ENCODE measurements around the gene CHRM2. TPM values are rescaled to one million over a fixed set of nuclear protein-coding genes. Genes with fewer than 3 reads are reported as not detected.
"Not testable (repeated sequence)": the region's sequence is repeated elsewhere in the genome, so short reads cannot be mapped to it uniquely, and the experiment has no call there.

The CHRM2 gene
- polyA plus RNA-seq (2013) = not detected

GRCh38 chr7:136868496-136869000 lies at the start of gene CHRM2:
Gene CHRM2, plus strand, starts transcription at chr7:136868652. Its CDS starts 146,214 bp downstream, at chr7:137014866.
- ChIA-PET POLR2A (no interaction called here), CTCF (no interaction called here)
- DNase-seq = peak in 1 of 3 donors; percentile 20
- H3K9me3 ChIP-seq (ENCODE audit: control extremely low read depth in 1 of 5, control insufficient read depth in 4 of 5, insufficient read depth in 2 of 5, low read depth in 1 of 5, low read length in 4 of 5) = no peaks in the 10 kb centered on the region
- H3K27me3 ChIP-seq (replicated peaks in 2 of 5; ENCODE audit: control insufficient read depth in 4 of 5, insufficient read depth in 5 of 5, low read length in 4 of 5) = peaks cover 11 to 67% (median 41%) of the 10 kb centered on the region in 5 experiments
- no peak within 1 kb of the TSS for H3K27ac ChIP-seq (ENCODE audit: insufficient read depth in 1 of 2, low read depth in 1 of 2, low read length in 2 of 2, poor library complexity in 1 of 2, severe bottlenecking in 2 of 2)
- H3K4me3 ChIP-seq (ENCODE audit: control insufficient read depth in 1 of 7, extremely low read depth in 1 of 7, insufficient read depth in 4 of 7, low read depth in 2 of 7, low read length in 6 of 7) = peak within 1 kb of the TSS in 5 of 7 experiments; percentile 8 to 80 (median 64)
- H3K4me1 ChIP-seq (ENCODE audit: control extremely low read depth in 1 of 4, control insufficient read depth in 4 of 4, insufficient read depth in 4 of 4, low read length in 3 of 4) = peaks cover 2 to 37% (median 25%) of the 10 kb centered on the region in 4 experiments
- H3K36me3 ChIP-seq (ENCODE audit: control insufficient read depth in 4 of 4, insufficient read depth in 4 of 4, low read length in 3 of 4) = no peaks in the 10 kb centered on the region
- whole genome bisulfite sequencing (ENCODE audit: insufficient coverage) = 3% methylated on average over 22 of the region's 23 CpGs

DNA sequence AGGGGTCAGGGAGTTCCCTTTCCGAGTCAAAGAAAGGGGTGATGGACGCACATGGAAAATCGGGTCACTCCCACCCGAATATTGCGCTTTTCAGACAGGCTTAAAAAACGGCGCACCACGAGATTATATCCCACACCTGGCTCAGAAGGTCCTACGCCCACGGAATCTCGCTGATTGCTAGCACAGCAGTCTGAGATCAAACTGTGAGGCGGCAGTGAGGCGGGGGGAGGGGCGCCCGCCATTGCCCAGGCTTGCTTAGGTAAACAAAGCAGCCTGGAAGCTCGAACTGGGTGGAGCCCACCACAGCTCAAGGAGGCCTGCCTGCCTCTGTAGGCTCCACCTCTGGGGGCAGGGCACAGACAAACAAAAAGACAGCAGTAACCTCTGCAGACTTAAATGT lies 37.1 kb upstream of the CHRM2 start:
- H3K4me3 ChIP-seq (ENCODE audit: control insufficient read depth in 1 of 7, extremely low read depth in 1 of 7, insufficient read depth in 4 of 7, low read depth in 2 of 7, low read length in 6 of 7); H3K36me3 ChIP-seq (ENCODE audit: control insufficient read depth in 4 of 4, insufficient read depth in 4 of 4, low read length in 3 of 4); CTCF ChIA-PET; H3K9me3 ChIP-seq (ENCODE audit: control extremely low read depth in 1 of 5, control insufficient read depth in 4 of 5, insufficient read depth in 2 of 5, low read depth in 1 of 5, low read length in 4 of 5); H3K4me1 ChIP-seq (ENCODE audit: control extremely low read depth in 1 of 4, control insufficient read depth in 4 of 4, insufficient read depth in 4 of 4, low read length in 3 of 4); DNase-seq; POLR2A ChIA-PET; H3K27me3 ChIP-seq (replicated peaks in 2 of 5; ENCODE audit: control insufficient read depth in 4 of 5, insufficient read depth in 5 of 5, low read length in 4 of 5); H3K27ac ChIP-seq (ENCODE audit: insufficient read depth in 1 of 2, low read depth in 1 of 2, low read length in 2 of 2, poor library complexity in 1 of 2, severe bottlenecking in 2 of 2): not testable (repeated sequence)
- no CpG with 5 or more reads among the region's 16 CpGs for WGBS (ENCODE audit: insufficient coverage)

- Histone ChIP-seq H3K36me3 (ENCODE audit: control insufficient read depth in 4 of 4, insufficient read depth in 4 of 4, low read length in 3 of 4) (no peaks in the 10 kb centered on the region), H3K27me3 (replicated peaks in 2 of 5; ENCODE audit: control insufficient read depth in 4 of 5, insufficient read depth in 5 of 5, low read length in 4 of 5) (no peaks in the 10 kb centered on the region), H3K9me3 (ENCODE audit: control extremely low read depth in 1 of 5, control insufficient read depth in 4 of 5, insufficient read depth in 2 of 5, low read depth in 1 of 5, low read length in 4 of 5) (peaks cover 0 to 1% (median 0%) of the 10 kb centered on the region in 5 experiments), H3K4me3 (ENCODE audit: control insufficient read depth in 1 of 7, extremely low read depth in 1 of 7, insufficient read depth in 4 of 7, low read depth in 2 of 7, low read length in 6 of 7) (no peak overlapping the region), H3K4me1 (ENCODE audit: control extremely low read depth in 1 of 4, control insufficient read depth in 4 of 4, insufficient read depth in 4 of 4, low read length in 3 of 4) (no peaks in the 10 kb centered on the region), H3K27ac (ENCODE audit: insufficient read depth in 1 of 2, low read depth in 1 of 2, low read length in 2 of 2, poor library complexity in 1 of 2, severe bottlenecking in 2 of 2) (no peak overlapping the region)
- WGBS (ENCODE audit: insufficient coverage) = no CpG with 5 or more reads among the region's 1 CpG
- DNase-seq = peak in 1 of 3 donors; percentile 33
- ChIA-PET CTCF (no interaction called here), POLR2A (no interaction called here)
These were observed 22.5 kb upstream of the CHRM2 start for GRCh38 chr7:136845899-136846465.

- CTCF ChIA-PET = interaction anchor here (1.3 kb wide), 1 partner anchor 8 kb away, joined by 3 read pairs; no protein-coding TSS in a partner anchor
- Histone ChIP-seq H3K4me1 (ENCODE audit: control extremely low read depth in 1 of 4, control insufficient read depth in 4 of 4, insufficient read depth in 4 of 4, low read length in 3 of 4) (no peaks in the 10 kb centered on the region), H3K27me3 (replicated peaks in 2 of 5; ENCODE audit: control insufficient read depth in 4 of 5, insufficient read depth in 5 of 5, low read length in 4 of 5) (no peaks in the 10 kb centered on the region), H3K9me3 (ENCODE audit: control extremely low read depth in 1 of 5, control insufficient read depth in 4 of 5, insufficient read depth in 2 of 5, low read depth in 1 of 5, low read length in 4 of 5) (no peaks in the 10 kb centered on the region), H3K36me3 (ENCODE audit: control insufficient read depth in 4 of 4, insufficient read depth in 4 of 4, low read length in 3 of 4) (no peaks in the 10 kb centered on the region), H3K4me3 (ENCODE audit: control insufficient read depth in 1 of 7, extremely low read depth in 1 of 7, insufficient read depth in 4 of 7, low read depth in 2 of 7, low read length in 6 of 7) (no peak overlapping the region), H3K27ac (ENCODE audit: insufficient read depth in 1 of 2, low read depth in 1 of 2, low read length in 2 of 2, poor library complexity in 1 of 2, severe bottlenecking in 2 of 2) (no peak overlapping the region)
- no CpG with 5 or more reads among the region's 2 CpGs for WGBS (ENCODE audit: insufficient coverage)
- DNase-seq = no peak
- POLR2A ChIA-PET = no interaction called here
These were observed 20.6 kb upstream of the CHRM2 start for GRCh38 chr7:136847858-136848257.

DNA sequence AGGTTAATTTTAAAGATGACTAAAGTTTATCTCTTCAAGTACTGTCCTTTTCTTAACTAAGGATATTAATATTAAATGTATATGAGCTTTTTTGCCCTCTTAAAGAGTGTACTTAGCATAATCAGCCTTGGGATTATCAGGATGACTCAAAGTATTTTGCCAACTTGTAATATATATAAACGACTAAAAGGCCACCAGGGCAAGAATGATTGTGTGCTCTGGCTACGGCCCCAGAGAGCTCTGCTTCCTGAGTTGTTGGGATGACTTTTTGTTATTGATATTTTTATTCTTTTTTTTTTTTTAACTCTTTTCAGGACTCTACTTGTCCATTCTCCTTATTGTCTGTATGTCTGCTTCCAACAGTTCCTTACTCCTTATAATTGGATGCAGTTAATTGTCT lies 14.8 kb upstream of the CHRM2 start:
- ChIA-PET POLR2A (no interaction called here), CTCF (no interaction called here)
- WGBS (ENCODE audit: insufficient coverage) = no CpG with 5 or more reads among the region's 2 CpGs
- Histone ChIP-seq H3K27me3 (replicated peaks in 2 of 5; ENCODE audit: control insufficient read depth in 4 of 5, insufficient read depth in 5 of 5, low read length in 4 of 5) (peaks cover 0 to 2% (median 0%) of the 10 kb centered on the region in 5 experiments), H3K27ac (ENCODE audit: insufficient read depth in 1 of 2, low read depth in 1 of 2, low read length in 2 of 2, poor library complexity in 1 of 2, severe bottlenecking in 2 of 2) (no peak overlapping the region), H3K36me3 (ENCODE audit: control insufficient read depth in 4 of 4, insufficient read depth in 4 of 4, low read length in 3 of 4) (no peaks in the 10 kb centered on the region), H3K4me1 (ENCODE audit: control extremely low read depth in 1 of 4, control insufficient read depth in 4 of 4, insufficient read depth in 4 of 4, low read length in 3 of 4) (no peaks in the 10 kb centered on the region), H3K9me3 (ENCODE audit: control extremely low read depth in 1 of 5, control insufficient read depth in 4 of 5, insufficient read depth in 2 of 5, low read depth in 1 of 5, low read length in 4 of 5) (no peaks in the 10 kb centered on the region), H3K4me3 (ENCODE audit: control insufficient read depth in 1 of 7, extremely low read depth in 1 of 7, insufficient read depth in 4 of 7, low read depth in 2 of 7, low read length in 6 of 7) (no peak overlapping the region)
- DNase-seq = no peak

DNA sequence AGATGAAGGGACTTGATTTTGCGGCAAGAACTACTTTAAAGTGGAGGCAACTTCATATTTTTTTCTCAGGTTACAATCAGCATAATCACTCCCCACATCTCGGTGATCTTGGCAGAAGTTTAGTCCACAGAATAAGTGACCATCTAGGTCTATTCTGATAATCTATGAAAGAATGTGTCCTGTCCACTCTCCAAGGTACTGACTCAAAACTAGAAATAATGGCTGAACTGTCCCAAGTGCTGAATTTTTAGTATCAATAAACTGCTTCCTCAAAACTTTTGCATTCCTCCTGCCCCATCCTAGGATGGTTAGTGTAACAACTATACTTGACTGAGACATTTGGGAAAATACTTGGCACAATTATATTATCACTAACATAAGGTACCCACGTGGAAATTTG lies 10.9 kb upstream of the CHRM2 start:
- POLR2A ChIA-PET = interaction anchor here (0.6 kb wide), 1 partner anchor 181 kb away, joined by 3 read pairs; no protein-coding TSS in a partner anchor
- H3K4me1 ChIP-seq (ENCODE audit: control extremely low read depth in 1 of 4, control insufficient read depth in 4 of 4, insufficient read depth in 4 of 4, low read length in 3 of 4) = peaks cover 0 to 15% (median 2%) of the 10 kb centered on the region in 4 experiments
- H3K27ac ChIP-seq (ENCODE audit: insufficient read depth in 1 of 2, low read depth in 1 of 2, low read length in 2 of 2, poor library complexity in 1 of 2, severe bottlenecking in 2 of 2) = no peak overlapping the region
- WGBS (ENCODE audit: insufficient coverage) = 33% methylated on average over 1 of the region's 3 CpGs
- H3K27me3 ChIP-seq (replicated peaks in 2 of 5; ENCODE audit: control insufficient read depth in 4 of 5, insufficient read depth in 5 of 5, low read length in 4 of 5) = peaks cover 0 to 5% (median 0%) of the 10 kb centered on the region in 5 experiments
- H3K36me3 ChIP-seq (ENCODE audit: control insufficient read depth in 4 of 4, insufficient read depth in 4 of 4, low read length in 3 of 4) = no peaks in the 10 kb centered on the region
- DNase-seq = peak; percentile 31 to 65 (median 62)
- CTCF ChIA-PET = interaction anchor here (1.0 kb wide), 1 partner anchor 13 kb away, joined by 3 read pairs; no protein-coding TSS in a partner anchor
- H3K4me3 ChIP-seq (ENCODE audit: control insufficient read depth in 1 of 7, extremely low read depth in 1 of 7, insufficient read depth in 4 of 7, low read depth in 2 of 7, low read length in 6 of 7) = no peak overlapping the region
- H3K9me3 ChIP-seq (ENCODE audit: control extremely low read depth in 1 of 5, control insufficient read depth in 4 of 5, insufficient read depth in 2 of 5, low read depth in 1 of 5, low read length in 4 of 5) = no peaks in the 10 kb centered on the region

DNA sequence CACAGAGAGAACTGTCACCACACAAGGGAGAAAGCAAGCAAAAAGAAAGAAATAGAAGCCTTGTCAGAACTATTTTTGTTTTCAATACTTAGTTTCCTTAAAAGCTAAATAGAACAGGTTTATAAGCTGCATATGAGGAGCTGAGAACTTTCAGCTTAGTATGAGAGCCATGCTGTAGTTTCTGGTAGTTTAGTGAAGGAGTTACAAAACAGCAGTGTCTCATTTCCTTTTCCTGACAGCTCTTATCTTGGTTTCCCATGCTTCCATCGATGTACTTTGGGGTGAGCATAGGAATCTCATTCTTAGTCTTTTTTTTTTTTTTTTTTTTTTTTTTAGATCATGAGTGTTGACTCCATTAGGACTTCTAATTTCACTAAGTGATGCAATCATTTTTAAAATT lies 8.6 kb upstream of the CHRM2 start:
- WGBS (ENCODE audit: insufficient coverage) = no CpG with 5 or more reads among the region's 1 CpG
- ChIA-PET POLR2A (interaction anchor here (0.6 kb wide), 1 partner anchor 207 kb away, joined by 3 read pairs; no protein-coding TSS in a partner anchor), CTCF (no interaction called here)
- Histone ChIP-seq H3K4me1 (ENCODE audit: control extremely low read depth in 1 of 4, control insufficient read depth in 4 of 4, insufficient read depth in 4 of 4, low read length in 3 of 4) (peaks cover 0 to 18% (median 2%) of the 10 kb centered on the region in 4 experiments), H3K27ac (ENCODE audit: insufficient read depth in 1 of 2, low read depth in 1 of 2, low read length in 2 of 2, poor library complexity in 1 of 2, severe bottlenecking in 2 of 2) (no peak overlapping the region), H3K9me3 (ENCODE audit: control extremely low read depth in 1 of 5, control insufficient read depth in 4 of 5, insufficient read depth in 2 of 5, low read depth in 1 of 5, low read length in 4 of 5) (no peaks in the 10 kb centered on the region), H3K27me3 (replicated peaks in 2 of 5; ENCODE audit: control insufficient read depth in 4 of 5, insufficient read depth in 5 of 5, low read length in 4 of 5) (peaks cover 0 to 6% (median 0%) of the 10 kb centered on the region in 5 experiments), H3K4me3 (ENCODE audit: control insufficient read depth in 1 of 7, extremely low read depth in 1 of 7, insufficient read depth in 4 of 7, low read depth in 2 of 7, low read length in 6 of 7) (peak overlapping the region in 2 of 7 experiments; percentile 13 to 39), H3K36me3 (ENCODE audit: control insufficient read depth in 4 of 4, insufficient read depth in 4 of 4, low read length in 3 of 4) (no peaks in the 10 kb centered on the region)
- DNase-seq = peak; percentile 50 to 63 (median 51)
